GM18873 (cell line): ENCODE results near the gene LINC01488.

ENCODE experiments used
- ATAC-seq: cut with Tn5 transposase; IDR thresholded peaks from one replicate; pipeline ENCODE4 v1.9.1; 2021; ENCODE audit warnings: mild to moderate bottlenecking, moderate library complexity, moderate number of reproducible peaks; ENCODE audit not compliant: unreplicated experiment, low FRiP score

Gene LINC01488

DNA sequence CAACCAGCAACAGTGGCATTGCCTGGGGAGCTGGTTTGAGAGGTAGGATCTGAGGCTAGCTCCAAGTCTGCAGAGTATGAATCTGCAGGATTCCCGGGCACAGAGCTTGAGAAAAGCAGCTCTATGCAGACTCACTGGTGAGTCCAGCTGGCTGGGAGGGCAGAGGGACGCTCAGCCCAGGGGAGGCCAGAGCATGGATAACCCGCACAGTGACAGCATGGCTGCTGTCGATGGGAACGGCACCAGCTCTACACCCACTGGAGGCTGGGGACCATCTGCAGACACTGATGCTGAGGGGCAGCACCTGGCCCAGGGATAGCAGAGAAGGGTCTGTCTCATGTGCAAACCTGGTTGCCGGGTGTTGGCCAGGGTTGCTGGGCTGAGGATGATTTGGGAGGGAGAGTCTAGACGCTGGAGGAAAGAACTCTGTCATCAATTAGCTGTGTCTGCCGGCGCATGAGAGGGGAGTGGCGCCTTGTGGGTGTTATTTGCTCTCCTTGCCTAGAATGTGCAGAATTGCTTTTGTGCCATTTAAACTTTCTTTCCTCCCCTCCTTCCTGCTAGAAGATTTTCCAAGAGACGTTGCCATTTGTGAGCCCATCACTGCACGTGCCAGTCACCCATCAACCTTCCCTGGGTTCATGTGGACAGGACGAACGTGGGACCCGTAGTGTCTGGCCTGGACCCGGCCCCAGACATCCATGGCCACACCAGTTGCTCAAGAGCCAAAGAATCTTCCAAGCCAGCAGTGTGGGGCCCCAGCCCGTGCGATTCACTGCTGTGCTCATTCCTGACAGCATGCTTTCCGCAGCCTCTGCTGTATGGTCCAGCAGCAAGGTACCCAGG, 19.1 kb upstream of the LINC01488 start:
- ATAC-seq = no peak

- ATAC-seq = no peak
Measured at GRCh38 chr11:69463181-69463994, 18.1 kb upstream of the LINC01488 start.

GRCh38 chr11:69463995-69464960, 17.2 kb upstream of the LINC01488 start:
- no peak for ATAC-seq

DNA sequence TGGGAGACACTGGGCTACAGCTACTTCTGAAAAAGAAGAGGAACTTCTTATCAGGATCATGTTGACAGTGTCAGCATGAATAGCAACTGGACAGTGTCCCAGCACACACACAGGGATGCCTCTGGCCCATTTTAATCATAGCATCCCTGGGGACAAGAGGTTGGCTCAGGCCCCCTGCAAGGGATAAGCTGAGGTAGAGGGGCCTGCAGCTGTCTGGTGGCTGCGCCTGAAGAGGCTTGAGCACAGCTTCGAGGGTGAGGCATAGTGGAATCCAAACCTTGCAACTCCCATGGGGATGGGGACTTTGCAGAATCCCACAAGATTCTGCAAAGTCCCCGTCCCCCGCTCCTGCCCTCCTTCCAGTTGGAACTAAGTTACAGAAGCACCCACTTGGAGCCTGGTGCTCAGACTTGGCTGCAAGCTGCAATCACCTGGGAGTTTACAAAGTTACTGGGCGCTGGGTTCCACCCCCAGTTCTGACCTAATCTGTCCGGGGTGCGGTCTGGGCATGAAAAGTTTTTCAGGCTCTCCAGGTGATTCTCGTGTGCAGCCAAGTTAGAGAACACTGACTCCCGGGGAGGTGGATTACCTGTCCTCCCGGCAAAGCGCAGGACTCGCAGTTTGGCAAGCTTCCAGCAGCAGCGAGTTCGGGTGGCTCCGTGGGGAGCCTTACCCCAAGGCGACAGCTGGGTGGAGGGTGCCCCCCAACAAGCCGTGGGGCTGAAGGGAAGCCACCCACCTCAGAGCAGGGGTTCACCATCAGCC, 16.0 kb upstream of the LINC01488 start:
- no peak for ATAC-seq

DNA sequence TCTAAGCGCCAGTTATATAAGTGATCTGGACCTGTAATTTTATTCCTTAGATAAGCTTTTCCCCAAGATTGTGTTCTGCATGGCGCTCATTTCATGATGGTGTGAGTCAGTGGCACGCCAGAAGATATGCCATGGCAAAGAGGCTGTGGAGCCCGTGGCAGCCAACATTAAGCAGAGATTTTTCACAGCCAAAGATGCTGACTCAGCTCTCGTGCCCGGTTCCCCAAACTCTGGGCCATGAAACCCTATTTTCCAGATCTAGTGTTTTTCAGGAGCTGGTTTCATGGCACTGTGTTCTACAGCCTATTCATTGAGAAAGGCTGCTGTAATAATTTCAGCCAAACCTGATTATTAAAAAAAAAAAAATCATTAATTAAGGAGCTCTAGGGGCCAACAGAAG, 15.4 kb upstream of the LINC01488 start:
- no peak for ATAC-seq

DNA sequence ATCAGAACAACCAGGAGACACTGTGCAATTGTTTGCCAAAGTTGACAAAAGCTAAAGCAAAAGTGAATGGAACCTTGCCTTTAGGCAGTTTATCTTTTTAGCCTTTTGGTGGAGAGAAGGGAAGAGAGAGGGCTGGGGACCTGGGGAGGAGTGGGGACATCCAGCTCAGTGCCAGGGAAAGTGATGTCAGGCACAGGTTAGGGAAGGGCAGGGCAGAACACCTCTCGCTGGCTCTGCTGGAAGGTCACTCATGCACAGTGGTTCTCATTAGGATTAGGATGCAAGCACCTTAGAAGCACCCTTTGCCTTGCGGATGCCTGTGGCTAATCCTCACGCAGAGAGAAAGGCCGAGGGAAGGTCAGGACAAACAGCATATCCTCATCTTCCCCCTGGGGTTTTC, 14.3 kb upstream of the LINC01488 start:
- no peak for ATAC-seq

DNA sequence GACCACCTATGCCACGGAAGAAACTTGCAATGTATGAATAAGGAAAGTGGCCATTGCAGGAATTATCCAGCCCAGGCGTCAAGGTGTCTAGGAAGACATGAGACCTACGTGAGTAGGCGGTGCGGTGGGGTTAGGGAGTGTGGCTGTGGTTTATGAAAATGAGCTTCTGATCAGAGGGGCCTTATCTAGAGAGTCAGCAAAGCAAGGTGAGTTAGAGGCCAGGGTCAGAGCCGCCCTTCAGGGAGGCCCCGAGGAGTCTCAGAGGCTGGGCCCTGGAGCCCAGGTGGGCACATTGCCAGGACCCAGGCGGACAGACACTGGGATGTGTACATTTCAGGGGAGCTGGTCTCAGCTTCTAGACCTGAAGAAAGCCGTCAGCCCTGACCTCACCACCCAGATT, 13.8 kb upstream of the LINC01488 start:
- no peak for ATAC-seq

DNA sequence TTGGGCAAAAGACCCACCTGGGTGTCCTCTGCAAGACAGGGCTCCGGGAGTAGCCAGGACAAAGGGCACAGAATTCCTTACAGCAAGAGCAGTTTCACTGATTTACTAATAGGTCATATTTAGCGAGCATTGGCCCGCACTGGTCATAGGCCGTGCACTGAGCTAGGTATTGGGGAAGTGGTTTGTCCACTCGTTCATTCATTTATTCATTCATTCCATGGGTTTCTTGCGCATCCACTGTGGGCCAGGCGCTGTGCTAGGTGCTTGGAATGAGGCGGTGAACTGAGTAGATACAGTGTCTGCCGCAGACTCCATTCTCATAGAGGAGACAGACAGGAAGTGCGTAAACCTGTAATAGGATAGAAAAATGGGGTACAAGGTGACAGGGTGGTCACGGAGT, 13.2 kb upstream of the LINC01488 start:
- ATAC-seq = no peak

GRCh38 chr11:69468911-69469885, 12.3 kb upstream of the LINC01488 start:
- no peak for ATAC-seq

DNA sequence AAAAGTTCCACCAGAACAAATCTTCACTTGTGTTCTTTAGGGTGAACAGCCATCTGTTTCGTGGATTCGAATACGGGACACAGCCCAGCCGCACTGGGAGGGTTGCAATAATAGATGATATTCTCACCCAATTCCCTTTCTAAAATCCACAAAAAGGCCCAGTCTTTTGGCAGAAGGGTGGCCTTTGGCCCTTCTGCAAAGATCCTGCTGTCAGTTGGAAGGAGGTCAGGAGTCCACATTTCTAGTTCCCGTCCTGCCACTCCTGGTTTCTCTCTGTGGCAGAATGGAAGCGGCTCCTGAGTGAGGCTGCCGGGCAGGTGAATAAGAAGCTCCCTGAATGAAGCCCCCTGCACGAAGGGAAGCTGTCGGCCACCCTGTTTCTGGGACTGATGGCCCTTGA, 11.2 kb upstream of the LINC01488 start:
- ATAC-seq = no peak

DNA sequence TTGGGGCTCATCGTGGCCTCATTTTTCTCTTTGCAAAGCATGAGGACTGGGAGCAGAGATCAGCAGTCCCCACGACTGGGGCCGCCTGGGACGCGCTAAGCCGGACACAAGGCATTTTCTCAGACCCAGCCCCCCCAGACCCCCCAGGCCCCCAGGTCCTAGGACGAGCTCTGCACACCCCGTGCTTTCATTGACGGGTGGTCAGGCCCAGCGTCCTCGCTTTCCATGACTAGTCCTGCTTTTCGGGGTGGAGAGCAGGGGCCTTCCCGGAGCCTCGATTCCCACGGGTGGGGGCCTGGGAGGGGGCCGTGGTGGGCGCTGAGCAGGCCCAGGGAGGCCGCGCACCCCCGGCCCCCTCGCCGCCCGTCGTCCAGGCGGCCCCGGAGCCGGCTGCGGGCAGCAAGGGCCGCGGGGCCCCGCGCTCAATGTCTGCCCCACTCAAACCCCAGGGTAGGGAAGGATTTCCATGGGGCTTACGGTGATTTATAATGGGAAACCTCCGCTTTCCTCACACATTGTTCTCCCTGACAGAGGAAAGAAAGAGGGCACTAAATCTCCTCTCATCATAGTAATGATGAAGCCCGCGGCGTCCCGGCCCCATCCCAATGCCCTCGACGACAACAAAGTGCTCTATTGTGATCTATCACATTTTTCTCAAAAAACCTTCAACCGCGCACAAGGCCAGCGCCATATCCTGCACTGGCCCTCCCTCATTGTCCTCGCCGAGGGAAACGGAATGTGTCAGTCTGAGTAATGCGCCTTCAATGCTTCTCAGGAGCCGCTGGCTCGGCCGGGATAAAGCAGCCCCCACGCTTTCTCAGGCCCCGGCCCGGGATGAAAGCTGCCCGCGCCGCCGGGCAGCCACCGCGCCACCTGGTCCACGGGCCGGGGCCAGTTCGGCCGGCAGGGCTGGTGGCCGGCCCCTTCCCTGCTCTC, 10.4 kb upstream of the LINC01488 start:
- no peak for ATAC-seq

DNA sequence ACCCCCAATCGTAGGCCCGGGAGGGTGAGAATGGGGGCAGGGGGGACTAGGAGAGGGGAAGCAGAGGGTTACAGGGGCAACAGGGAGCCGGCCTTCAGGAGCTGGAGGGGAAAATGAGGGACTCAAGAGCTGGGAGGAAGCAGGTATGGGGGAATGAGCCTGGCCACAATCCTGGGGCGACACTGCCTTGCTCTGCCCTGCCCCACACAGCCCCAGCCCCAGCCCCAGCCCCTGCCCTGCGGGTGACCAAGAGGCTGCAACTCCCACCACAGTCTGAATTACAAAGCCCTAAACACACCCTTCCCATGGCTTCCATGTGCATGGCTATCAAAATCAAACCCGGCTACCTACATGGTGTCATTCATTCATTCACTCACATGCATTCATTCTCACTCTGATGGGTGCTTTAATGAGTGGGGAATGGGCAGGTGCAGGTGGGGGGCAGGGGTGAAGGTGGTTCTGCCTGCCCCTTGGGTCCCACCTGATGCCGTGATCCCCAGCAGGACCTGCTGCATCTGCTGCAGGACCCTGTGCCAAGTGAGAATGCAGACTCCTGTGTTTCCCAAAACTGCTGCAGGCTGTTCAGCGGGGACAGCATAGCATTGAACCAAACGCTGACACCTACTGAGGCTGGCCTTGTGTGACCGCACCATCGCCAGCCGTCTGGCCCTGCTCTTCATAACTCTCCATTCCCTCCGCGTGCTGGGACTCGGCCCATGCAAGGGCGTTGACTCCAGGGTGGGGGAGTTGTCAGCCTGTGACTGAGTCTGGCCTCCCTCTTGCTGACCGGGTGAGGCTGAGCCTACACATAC, 9.5 kb upstream of the LINC01488 start:
- no peak for ATAC-seq

GRCh38 chr11:69472541-69473275, 8.8 kb upstream of the LINC01488 start:
- ATAC-seq = no peak

DNA sequence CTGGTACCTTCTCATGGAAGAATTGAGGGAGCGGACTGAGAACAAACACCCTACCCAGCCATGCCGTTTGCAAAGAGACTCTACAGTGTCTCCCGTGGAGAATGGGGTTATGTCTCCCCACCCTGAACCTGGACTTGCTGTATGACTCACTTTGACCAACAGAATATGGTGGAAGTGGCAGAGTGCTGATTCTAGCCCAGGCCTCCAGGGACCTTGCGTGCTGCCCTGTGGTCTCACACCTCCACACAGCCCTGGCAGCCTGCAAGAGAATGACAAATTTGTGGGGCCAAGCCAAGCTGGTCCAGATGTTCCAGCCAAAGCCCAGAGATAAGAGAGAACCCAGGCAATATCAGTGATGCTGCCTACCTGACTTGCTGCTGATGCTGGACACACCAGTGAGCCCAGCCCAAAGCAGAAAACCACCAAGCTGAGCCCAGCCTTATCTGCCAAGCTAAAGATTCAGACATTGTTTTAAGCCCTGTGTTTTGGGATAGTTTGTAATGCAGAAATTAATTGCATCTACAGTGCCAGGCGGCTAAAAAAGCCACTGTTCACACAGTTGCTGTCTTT, 8.1 kb upstream of the LINC01488 start:
- ATAC-seq = no peak

- no peak for ATAC-seq
Measured at GRCh38 chr11:69474736-69475135, 6.7 kb upstream of the LINC01488 start.
